GM21723 (cell line): ENCODE data around the gene ENAH.
"Not testable (repeated sequence)": the region's sequence is repeated elsewhere in the genome, so short reads cannot be mapped to it uniquely, and the experiment has no call there.

Experiments
- ATAC-seq: cut with Tn5 transposase; IDR thresholded peaks from one replicate; pipeline ENCODE4 v1.9.1; 2021; ENCODE audit warnings: mild to moderate bottlenecking, moderate library complexity; ENCODE audit not compliant: unreplicated experiment

Gene ENAH

GRCh38 chr1:225677350-225678124, 24.6 kb upstream of the ENAH start:
- no peak for ATAC-seq

- no peak for ATAC-seq
Observed at GRCh38 chr1:225674381-225674780, 21.5 kb upstream of the ENAH start.

- ATAC-seq = no peak
Observed at GRCh38 chr1:225670806-225671733, 18.1 kb upstream of the ENAH start.

GRCh38 chr1:225670356-225670755, 17.4 kb upstream of the ENAH start:
- ATAC-seq = no peak

GRCh38 chr1:225668222-225668621, 15.3 kb upstream of the ENAH start:
- no peak for ATAC-seq

GRCh38 chr1:225667362-225667761, 14.4 kb upstream of the ENAH start:
- no peak for ATAC-seq

- no peak for ATAC-seq
Observed at GRCh38 chr1:225666495-225666894, 13.6 kb upstream of the ENAH start.

- no peak for ATAC-seq
Observed at GRCh38 chr1:225664762-225665161, 11.8 kb upstream of the ENAH start.

GRCh38 chr1:225662155-225662554, 9.2 kb upstream of the ENAH start:
- ATAC-seq = no peak

GRCh38 chr1:225660544-225660946, 7.6 kb upstream of the ENAH start:
- no peak for ATAC-seq

- ATAC-seq = no peak
Observed at GRCh38 chr1:225658041-225658440, 5.1 kb upstream of the ENAH start.

GRCh38 chr1:225657462-225657989, 4.6 kb upstream of the ENAH start:
- ATAC-seq = no peak

- not testable (repeated sequence) for ATAC-seq
Observed at GRCh38 chr1:225656259-225656655, 3.3 kb upstream of the ENAH start.

- no peak for ATAC-seq
Observed at GRCh38 chr1:225655509-225656258, 2.8 kb upstream of the ENAH start.

GRCh38 chr1:225654688-225655508, 2.0 kb upstream of the ENAH start:
- no peak for ATAC-seq

- ATAC-seq = no peak
Observed at GRCh38 chr1:225654277-225654597, 1.3 kb upstream of the ENAH start.

- no peak for ATAC-seq
Observed at GRCh38 chr1:225653463-225654276, 747 bp upstream of the ENAH start.

- ATAC-seq = no peak
Observed at GRCh38 chr1:225651872-225652728, 823 bp downstream of the ENAH start.
